ENCODE data around the gene PCYOX1L.

DNA sequence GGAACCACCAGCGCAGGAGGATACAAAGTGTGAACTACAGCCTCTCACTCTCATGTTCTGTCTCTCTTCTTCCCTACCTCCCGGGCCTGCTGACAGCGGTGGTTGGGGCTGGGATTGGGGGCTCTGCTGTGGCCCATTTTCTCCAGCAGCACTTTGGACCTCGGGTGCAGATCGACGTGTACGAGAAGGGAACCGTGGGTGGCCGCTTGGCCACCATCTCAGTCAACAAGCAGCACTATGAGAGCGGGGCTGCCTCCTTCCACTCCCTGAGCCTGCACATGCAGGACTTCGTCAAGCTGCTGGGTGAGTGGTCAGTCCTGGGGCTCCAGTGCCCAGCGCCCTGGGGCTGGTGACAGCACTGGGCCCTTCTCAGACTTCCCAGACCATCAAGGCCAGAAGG, 4.7 kb downstream of the PCYOX1L start:
- TF ChIP-seq CBX2 (IDR thresholded peaks at IDR 0.05; ENCODE audit: borderline replicate concordance, low read depth) (no peak), MAZ (IDR thresholded peaks at IDR 0.05; ENCODE audit: borderline replicate concordance, low read depth, low read length) (no peak), NPAS2 (CRISPR knock-in tag; IDR thresholded peaks at IDR 0.05; ENCODE audit: borderline replicate concordance) (no peak), USF2 (IDR thresholded peaks at IDR 0.05) (no peak)
